Stimulated activated CD4-positive, alpha-beta T cell treated with anti-CD3 and anti-CD28 coated beads, Interleukin-12 subunit alpha, Interleukin-12 subunit beta, amount 100 ng/mL, for 4 hours (primary cell): ENCODE measurements around the gene CBLIF.
"Not testable (repeated sequence)": the region's sequence is repeated elsewhere in the genome, so short reads cannot be mapped to it uniquely, and the experiment has no call there.

ENCODE experiments used
- DNase-seq: peaks from one replicate; pipeline ENCODE4 v3.0.0-alpha.2; 2020

Gene CBLIF

GRCh38 chr11:59845399-59845798, at the start of gene CBLIF:
Gene CBLIF, minus strand, starts transcription at chr11:59845499. Its CDS starts 46 bp downstream, at chr11:59845453.
- no peak for DNase-seq

GRCh38 chr11:59894616-59895015, 49.3 kb upstream of the CBLIF start:
- DNase-seq = no peak

GRCh38 chr11:59891781-59892181, 46.5 kb upstream of the CBLIF start:
- DNase-seq = no peak

GRCh38 chr11:59887156-59887555, 41.9 kb upstream of the CBLIF start:
- not testable (repeated sequence) for DNase-seq

GRCh38 chr11:59883597-59883996, 38.3 kb upstream of the CBLIF start:
- no peak for DNase-seq

GRCh38 chr11:59879567-59879966, 34.3 kb upstream of the CBLIF start:
- DNase-seq = no peak

- no peak for DNase-seq
Observed at GRCh38 chr11:59878575-59878974, 33.3 kb upstream of the CBLIF start, which contains the start of gene OOSP3. Gene OOSP3, plus strand, starts transcription at chr11:59878782. Its CDS starts 27 bp downstream, at chr11:59878809.

- no peak for DNase-seq
Observed at GRCh38 chr11:59877784-59878183, 32.5 kb upstream of the CBLIF start.

GRCh38 chr11:59877325-59877724, 32.0 kb upstream of the CBLIF start:
- DNase-seq = no peak

- no peak for DNase-seq
Observed at GRCh38 chr11:59875856-59876519, 30.7 kb upstream of the CBLIF start.

GRCh38 chr11:59872076-59872475, 26.8 kb upstream of the CBLIF start:
- DNase-seq = no peak

GRCh38 chr11:59867946-59868345, 22.6 kb upstream of the CBLIF start:
- no peak for DNase-seq

GRCh38 chr11:59866836-59867235, 21.5 kb upstream of the CBLIF start:
- DNase-seq = no peak

GRCh38 chr11:59866397-59866796, 21.1 kb upstream of the CBLIF start, which contains the start of gene TCN1:
Gene TCN1, minus strand, starts transcription at chr11:59866487. Its CDS starts 17 bp downstream, at chr11:59866470.
- DNase-seq = no peak

GRCh38 chr11:59865031-59865430, 19.7 kb upstream of the CBLIF start:
- no peak for DNase-seq

- DNase-seq = no peak
Observed at GRCh38 chr11:59862252-59862651, 17.0 kb upstream of the CBLIF start.

GRCh38 chr11:59859673-59860072, 14.4 kb upstream of the CBLIF start:
- DNase-seq = no peak

- no peak for DNase-seq
Observed at GRCh38 chr11:59857439-59858434, 12.4 kb upstream of the CBLIF start.

- no peak for DNase-seq
Observed at GRCh38 chr11:59854871-59855270, 9.6 kb upstream of the CBLIF start.

GRCh38 chr11:59851416-59851815, 6.1 kb upstream of the CBLIF start:
- not testable (repeated sequence) for DNase-seq

- DNase-seq = not testable (repeated sequence)
Observed at GRCh38 chr11:59849551-59849950, 4.3 kb upstream of the CBLIF start.

- DNase-seq = no peak
Observed at GRCh38 chr11:59849129-59849528, 3.8 kb upstream of the CBLIF start.

GRCh38 chr11:59848439-59848838, 3.1 kb upstream of the CBLIF start:
- not testable (repeated sequence) for DNase-seq

GRCh38 chr11:59847626-59848025, 2.3 kb upstream of the CBLIF start:
- no peak for DNase-seq
